Measurements from ENCODE around the gene DCST2.

DCST2 gene

DNA sequence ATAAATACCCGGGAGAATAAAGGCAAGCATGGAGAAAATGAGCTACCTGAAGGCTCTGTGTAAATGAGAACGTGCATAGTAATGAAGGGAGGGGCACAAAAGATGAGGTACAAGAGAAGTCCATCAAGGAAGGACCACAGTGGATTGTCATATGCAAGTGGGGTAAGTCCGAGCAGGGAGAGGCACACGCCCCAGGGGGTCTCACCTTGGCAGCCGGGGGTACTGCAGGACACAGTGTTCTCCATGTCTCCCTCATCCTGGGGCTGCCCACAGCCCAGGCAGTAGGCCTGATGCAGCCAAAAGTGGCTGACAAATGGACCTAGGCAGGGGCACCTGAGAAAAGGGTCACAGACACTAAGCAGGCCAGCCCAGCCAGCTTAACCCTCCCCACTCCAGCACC is 10.0 kb downstream of the DCST2 start:
- no peak for DNase-seq

DNA sequence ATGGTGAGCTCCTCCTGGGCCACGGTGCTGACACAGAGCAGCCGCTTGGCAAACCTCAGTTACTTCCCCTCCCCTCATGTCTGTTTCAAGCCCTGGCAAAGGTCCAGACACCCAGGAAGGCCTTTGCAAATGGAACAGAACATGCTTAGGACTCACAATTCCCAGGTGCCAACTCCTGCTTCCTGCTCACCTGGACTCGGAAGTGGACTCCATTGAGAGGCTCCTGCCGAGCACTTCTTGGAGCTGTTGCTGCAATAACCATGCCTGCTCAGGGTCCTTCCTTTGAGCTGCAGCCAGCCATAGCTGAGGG is 10.7 kb downstream of the DCST2 start:
- DNase-seq: no peak

DNA sequence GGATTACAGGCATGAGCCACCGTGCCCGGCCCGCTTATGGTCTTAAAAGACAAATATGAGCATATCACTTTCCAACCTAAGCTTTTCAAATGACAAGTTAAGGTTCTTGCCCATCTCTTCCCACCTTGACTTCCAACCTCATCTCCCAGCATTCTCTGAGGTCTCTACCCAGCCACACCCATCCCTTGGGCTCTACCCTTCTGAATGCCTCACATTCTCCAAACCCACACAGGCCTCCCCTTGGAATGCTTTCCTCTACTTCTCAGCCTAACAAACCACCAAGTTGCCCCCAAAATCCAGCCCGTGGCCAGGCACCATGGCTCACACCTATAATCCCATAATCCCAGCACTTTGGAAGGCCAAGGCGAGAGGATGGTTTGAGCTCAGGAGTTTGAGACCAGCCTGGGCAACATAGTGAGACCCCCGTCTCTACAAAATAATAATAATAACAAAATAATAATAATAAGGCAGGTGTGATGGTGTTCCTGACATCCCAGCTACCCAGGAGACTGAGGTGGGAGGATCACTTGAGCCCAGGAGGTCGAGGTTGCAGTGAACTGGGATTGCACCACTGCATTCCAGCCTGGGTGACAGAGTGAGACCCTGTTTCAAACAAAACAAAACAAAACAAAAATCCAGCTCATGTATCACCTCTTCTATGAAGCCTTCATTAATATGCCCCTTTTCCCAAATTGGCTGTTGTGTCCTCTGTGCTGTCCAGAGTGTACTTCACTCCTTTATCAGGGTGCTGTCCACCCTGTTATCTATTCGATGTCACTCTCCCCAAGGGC is 11.2 kb downstream of the DCST2 start:
- DNase-seq: no peak

DNA sequence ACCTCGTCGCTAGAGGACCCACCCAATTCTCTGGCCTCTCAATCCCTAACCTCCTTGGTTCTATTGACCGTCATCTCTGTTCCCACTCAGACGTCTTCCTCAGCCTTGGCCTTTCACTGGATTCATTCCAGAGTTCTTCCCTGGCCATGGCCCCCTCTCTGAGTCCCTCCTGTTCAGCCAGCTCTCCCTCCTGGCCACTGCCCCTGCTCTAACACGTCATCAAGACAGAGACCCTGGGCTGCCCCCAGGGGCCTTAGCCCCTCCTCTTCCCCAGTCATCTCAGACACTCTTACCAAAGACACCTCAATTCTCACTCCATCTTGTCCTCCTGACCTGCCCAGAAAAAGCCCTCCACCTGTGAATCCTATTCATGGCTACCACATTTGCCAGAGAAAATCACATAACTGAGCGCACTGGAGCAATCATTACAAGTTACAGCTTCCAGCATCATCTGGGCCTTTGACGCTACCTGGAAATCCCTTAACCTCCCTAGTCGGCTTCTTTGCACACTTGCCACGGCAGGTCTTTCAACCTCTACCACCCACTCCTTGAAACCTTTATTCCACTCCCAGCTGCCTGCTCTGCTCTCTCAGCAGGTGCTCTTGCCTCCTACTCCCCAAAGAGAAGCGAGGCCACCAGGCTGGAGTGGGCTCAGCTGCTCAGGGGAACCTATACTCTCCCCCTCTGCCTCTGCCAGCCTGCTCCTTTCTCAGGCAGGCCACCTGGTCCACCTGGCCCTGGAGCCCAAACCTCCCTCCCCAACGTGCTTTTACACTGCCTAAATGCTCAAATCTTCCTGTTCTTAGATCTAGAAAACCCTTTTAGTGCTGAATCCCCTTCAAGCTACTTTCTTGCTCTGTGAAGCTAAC is 14.0 kb downstream of the DCST2 start:
- DNase-seq: no peak

DNA sequence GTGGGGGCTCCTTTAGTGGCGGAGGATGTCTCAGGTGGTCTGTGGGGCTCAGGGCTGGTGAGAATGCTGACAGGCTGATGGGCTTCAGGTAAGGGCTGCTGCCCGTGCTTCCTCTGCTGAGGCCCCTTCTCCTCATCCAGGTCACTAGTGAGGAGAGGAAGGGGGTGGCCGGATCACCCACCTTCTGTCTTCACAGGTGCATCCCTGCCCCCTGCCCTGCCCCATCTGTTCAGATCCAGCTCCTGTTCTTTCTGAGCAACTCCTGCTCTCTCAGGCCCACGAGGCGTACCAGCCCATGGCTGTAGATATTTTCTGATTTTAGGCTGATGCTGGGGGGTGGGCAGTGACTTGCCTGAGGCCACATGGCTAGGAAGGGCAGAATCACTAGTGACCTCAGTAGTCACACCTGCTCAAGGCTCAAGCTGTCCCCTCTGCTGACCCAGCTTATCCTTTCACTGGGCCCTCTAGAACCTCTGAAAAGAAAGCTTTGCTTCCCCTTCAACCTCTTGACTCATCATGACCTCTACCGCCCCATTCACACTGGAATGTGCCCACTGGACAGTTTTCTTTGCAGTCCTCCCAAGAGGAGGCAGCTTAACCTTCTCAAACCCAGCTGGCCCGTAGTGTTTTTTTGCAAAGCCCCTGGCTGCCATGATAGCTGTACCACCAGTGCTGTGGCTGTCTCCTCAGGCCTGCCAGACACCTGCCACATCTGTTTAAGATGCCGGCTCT is 14.8 kb downstream of the DCST2 start:
- no peak for DNase-seq

DNA sequence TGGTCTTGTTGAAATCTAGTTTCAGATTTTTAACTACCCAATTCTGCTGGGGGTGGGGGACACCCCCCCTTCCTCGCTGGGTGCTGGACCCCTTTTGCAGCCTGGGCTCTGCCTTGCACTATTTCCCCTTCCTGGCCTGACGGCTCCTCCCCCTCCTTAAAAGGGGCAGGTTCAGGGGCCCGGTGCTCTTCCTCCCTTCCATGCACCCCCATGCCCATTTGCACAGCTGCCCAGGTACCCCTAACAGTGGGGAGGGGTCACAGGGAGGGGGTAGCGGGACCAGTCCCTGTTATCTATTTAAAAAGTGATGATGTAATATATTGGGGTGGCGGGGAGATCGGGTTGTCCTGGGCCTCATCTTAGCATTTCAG is 15.7 kb downstream of the DCST2 start:
- DNase-seq: no peak

DNA sequence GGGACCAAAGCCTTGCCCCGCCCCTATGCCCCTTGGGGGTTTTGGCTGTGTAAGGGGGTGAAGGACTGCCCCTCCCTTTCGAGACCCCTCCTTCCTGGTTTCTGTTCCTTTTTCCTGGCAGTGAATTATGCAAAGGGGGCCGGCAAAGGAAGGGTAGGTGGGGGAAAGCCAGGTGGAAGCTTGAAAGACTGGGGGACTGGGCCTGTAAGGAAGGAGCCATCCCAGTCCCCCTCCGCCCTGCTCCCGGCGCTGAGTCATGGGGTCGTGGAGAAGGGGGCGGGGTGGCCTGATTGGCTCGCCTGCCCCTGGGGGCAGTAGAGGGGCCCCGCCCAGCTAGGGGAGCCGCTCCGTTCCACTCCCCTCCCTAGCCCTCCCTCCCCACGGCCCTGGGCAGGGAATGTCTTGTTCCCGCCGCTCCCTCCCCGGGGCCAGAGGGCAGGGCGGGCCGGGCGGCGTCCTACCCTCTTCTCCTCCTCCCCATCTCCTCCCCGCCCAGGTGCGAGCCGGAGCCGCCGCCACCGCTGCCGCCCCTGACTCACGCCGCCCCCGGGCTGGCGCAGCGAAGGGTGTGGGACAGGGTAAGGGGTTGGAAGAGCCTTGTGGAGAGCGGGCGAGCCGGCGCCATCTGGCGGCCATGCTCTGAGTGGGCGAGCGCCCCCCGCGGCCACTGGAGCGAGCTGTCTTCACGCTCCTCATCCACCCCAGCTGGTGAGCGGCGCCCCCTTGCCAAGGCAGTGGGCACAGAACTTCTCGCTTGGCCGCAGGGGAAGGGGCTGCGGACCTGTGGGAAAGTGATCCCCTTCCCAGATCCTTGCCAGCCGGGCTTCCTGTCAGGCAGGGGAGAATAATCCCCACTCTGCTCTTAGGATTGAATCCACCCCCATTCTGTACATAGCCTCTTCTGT is 16.3 kb downstream of the DCST2 start:
- peak; percentile 89 for DNase-seq

DNA sequence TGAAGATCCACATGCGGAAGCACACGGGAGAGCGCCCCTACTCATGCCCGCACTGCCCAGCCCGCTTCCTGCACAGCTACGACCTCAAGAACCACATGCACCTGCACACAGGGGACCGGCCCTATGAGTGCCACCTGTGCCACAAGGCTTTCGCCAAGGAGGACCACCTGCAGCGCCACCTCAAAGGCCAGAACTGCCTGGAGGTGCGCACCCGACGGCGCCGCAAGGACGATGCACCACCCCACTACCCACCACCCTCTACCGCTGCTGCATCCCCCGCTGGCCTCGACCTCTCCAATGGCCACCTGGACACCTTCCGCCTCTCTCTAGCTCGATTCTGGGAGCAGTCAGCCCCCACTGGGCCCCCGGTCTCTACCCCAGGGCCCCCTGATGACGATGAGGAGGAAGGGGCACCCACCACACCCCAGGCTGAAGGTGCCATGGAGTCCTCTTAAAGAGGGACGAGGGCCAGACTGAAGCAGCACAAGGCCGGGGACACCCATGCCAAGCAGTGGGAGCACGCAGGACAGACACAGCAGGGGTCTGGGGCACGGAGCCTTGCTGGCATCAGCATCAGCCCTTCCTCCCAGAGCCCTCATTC is 17.2 kb downstream of the DCST2 start:
- peak; percentile 56 for DNase-seq

DNA sequence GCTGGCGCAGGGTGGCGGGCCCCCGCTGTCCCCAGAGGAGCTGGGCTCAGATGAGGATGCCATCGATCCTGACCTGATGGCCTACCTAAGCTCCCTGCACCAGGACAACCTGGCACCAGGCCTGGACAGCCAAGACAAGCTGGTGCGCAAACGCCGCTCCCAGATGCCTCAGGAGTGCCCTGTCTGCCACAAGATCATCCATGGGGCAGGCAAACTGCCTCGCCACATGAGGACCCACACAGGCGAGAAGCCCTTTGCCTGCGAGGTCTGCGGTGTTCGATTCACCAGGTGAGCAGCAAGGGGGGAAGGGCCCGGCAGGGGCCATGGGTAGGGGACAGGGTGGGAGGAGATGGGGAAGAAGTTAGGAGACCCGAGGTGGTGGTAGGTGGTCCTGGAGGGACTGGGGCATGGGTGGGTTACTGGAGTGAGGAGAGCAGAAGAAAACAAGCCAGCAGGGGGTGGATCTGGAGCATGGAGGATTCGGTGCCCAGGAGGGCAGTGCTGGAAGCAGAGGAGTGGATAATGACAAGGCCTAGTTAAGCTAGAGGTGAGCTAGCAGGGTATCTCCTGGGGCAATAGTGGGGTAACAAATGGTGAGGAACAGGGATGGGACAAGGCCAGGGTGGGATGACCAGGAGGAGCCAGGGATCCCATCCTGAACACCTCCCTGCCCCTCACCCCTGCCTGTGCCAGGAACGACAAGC is 17.9 kb downstream of the DCST2 start:
- no peak for DNase-seq

DNA sequence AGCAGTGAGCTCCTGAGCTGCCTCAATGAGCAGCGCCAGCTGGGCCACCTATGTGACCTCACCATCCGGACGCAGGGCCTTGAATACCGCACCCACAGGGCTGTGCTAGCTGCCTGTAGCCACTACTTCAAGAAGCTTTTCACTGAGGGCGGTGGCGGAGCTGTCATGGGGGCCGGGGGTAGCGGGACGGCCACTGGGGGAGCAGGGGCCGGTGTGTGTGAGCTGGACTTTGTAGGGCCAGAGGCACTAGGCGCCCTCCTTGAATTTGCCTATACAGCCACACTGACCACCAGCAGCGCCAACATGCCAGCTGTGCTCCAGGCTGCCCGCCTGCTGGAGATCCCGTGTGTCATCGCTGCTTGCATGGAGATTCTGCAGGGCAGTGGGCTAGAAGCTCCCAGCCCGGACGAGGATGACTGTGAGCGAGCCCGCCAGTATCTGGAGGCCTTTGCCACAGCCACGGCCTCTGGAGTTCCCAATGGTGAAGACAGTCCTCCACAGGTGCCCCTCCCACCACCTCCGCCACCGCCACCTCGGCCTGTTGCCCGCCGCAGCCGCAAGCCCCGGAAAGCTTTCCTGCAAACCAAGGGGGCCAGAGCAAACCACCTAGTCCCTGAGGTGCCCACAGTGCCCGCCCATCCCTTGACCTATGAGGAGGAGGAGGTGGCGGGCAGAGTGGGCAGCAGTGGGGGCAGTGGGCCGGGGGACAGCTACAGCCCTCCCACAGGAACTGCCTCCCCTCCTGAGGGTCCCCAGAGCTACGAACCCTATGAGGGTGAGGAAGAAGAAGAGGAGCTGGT is 18.7 kb downstream of the DCST2 start:
- DNase-seq: no peak

DNA sequence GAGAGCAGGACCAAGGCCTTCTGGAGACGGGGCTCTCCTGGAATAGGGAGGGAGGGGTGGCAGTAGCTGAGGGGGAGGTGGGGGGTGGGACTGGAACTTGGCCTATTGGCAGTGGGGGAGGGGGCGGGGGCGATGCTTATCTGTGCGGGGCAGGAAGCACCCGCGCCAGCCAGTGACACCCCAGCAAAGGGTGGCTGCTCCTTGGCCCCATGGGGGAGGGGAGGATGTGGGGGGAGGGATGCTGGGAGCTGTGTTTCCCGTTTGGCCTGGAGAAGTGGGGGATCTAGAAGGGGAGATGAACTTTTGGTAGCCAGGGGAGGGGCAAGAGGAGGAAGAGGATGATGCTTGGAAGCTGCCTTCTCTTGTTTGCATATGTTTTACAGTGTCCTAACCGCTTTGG is 19.9 kb downstream of the DCST2 start:
- no peak for DNase-seq

DNA sequence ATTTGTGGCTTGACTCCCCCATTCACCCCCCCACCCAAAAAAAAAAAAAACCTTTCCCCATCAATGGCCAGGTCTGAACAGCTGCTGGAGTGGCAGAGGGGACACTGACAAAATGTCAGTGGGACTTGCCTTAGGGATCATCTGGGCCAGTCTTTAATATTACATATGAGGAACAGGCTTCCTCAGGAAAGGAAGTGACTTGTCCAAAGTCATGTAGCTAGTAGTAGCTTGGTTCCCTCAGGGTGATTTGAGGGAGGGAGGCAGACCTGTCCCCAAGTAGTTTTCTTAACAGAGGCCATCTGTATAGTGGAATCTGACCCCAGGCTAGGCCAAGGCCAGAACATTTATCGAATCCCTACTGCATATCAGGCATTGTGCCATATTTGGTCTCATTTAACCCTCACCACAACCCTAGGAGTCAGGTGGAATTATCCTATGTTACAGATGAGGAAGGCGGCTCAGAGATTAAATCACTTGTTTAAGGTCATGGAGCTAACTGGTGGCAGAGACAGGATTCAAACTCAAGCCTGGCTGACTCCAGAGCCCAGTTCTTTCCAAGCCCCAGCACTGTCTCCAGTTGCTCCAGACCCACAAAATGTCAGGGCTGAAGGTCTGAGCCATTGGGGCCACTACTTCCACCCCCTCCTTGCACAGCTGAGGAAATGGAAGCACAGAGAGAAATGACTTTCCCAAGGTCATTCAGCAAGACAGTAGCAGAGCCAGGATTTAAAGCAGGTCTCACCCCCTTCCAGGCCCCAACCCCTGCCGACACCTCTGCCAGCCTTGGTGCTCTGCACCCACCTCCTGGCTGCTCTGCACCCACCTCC is 20.6 kb downstream of the DCST2 start:
- DNase-seq: no peak

DNA sequence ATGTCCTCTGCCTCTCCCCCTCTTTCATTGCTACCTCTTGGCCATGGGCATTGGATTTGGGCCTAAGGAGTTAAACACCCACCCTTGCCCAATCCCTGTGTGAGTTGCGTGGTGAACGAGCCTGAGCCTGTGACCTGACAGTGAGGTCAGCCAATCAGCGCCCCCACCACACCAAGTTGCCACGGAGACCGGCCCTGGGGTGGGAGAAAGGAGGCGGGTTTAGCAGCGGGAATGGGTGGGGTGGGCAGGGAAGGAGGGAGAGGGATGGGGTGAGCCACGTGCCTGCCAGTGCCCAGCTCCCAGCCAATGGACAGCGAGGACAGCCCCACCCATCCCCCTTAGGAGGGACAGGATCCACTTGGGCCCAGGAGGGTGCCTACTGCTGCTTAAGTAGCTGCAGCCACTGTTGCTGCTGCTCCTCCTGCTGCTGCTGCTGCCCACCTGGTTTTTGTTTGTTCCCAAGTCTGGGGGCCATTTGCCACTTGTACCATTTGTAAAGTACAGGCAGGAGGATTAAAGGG is 21.5 kb downstream of the DCST2 start:
- DNase-seq: peak; percentile 61

DNA sequence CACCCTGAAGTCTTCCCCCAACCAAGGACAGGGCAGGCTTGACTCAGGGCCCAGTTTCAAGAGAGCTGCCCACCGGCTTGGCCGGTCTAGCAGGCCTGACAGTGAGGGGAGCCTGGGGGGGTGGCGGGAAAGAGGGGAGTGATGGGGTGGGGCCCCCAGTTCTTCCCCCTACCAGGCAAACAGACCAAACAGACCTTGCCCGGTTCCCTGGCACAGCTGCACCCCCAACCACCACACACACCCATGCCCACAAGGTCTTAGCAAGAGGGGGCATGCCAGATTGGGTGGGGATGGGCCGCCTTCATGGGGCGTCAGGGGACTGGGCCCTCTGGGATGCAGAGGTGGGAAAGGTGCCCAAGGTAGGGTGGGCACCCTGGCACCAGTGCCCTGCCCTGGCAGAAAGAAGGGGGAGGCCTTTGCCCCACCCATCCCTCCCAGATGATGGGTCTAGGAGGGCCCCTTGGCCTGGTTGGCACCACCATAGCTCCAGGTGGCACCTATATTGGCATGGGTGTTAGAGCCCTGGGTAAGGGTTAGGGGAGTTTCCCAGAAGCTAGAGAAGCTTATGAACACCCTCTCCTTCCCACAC is 22.1 kb downstream of the DCST2 start:
- no peak for DNase-seq

DNA sequence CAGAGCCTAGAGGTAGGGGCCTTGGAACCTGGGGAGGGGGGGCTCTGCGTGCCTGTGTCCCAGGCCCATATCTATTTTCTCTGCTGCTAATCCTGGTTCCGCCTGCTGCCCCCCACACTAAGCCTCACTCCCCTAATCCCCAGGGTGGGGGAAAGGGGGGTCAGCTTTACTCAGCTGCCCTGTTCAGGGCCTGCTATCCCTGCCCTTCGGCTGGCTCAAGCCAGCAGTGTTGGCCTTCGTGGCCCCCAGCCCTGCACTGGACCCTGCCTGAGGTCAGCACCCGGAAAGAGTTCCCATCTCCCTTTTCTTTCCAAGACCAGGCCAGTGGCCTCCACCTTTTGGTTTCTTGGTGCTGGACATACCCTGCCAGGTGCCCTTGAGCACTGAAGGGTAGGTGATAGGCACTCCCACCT is 22.6 kb downstream of the DCST2 start:
- no peak for DNase-seq

DNA sequence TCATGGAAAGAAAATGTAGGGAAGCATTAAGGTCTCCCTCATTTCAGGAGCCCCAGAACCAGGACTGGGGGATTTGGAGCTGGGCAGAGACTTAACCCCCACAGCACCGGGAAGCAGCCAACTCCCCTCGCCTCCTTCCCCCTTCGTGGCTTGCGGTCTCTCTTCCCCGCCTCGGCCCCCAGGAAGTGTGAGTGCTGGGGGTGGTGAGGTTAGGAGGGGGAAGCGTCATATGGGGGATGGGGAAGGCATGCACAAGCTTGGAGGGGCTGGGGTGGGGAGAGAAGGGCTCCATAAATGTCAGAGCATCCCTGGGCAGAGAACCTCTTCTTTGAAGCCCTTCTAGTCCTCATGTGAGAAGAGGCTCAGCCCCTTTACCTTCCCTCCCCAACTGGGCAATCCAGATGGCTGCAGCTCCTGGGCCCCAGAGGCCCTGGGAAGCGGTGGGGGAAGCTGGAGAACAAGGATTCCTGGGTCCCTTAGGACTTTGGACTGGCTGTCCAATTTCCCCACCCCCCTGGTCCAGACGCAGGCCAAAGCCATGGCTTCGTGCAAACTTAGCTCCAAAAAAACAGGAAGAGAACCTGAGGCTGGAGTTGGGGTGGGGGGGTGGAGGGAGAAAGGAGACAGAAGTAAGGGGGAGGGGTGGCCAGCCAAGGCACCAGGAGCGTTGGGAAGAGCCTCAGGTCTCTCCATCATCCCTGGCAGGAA is 23.2 kb downstream of the DCST2 start:
- no peak for DNase-seq

DNA sequence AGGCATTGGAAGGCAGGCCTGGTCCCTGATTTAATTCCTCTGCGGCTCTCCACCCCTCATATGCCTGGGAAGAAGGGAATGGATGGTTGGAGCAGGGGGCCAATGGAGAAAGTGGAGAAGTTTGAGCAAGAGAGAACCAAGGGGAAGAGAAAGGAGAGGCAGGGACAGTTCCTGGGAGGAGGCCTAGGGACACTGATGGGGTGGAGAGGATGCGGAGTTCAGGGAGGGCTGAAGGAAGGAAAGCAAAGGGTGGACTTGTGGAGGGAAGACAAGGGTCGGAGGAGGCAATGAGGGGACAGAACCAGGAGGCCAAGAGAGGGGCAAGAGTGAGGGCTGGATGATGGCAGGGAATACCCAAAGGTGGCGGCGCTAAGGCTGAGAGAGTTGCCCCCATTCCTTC is 23.8 kb downstream of the DCST2 start:
- DNase-seq: no peak

DNA sequence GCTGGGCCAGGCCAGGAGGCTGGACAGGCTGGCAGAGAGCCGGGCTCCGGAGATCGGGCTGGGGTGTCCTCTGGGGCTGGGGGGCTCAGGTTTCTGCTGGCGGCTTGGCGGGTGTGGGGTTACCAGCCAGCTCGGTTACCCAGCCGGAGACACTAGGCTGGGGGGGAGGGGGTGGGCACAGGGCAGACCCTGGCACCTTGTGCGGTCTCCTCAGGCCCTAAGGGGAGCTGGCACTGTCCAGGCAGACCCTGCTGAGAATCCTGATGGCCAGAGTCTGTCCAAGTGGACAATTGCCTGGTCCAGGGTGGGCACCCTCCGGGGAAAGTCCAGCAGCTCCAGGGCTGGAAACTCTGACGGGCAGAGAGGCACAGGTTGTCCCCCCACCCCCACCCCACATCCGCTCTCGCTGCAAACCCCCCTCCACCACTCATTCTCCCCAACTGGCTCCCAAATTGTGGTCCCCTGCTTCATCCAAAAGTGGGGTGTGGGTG is 24.3 kb downstream of the DCST2 start:
- no peak for DNase-seq

All from CD4-positive, alpha-beta T cell treated with Interleukin-15 for 1 hour (primary cell).